PC-3 (cell line): ENCODE measurements around the gene TRAPPC8. TPM values are rescaled to one million over a fixed set of nuclear protein-coding genes. Genes with fewer than 3 reads are reported as not detected.
A peak's percentile ranks its signal among the peaks of the same experiment; 100 is the strongest.

Experiments
- ATAC-seq: fragments of 200-7000 bp; cut with Tn5 transposase; 2 replicates; pipeline ENCODE4 v1.9.1; 2020; ENCODE audit warnings: mild to moderate bottlenecking, moderate library complexity
- BruUV-seq: library from RNA; stranded (reverse); fragments of 400-500 nt; replicated peaks from 2 replicates; lab custom pipeline; 2021; lab: Mats Ljungman, UMichigan
- CTCF ChIA-PET: fragments of 300-600 bp; sonication (Branson Sonifier 250); formaldehyde crosslinking; loops from one replicate; lab custom pipeline; 2022; ENCODE audit warnings: antibody characterized with exemption; lab: Charles Lee
- POLR2A ChIA-PET: fragments of 300-600 bp; sonication (Branson Sonifier 250); formaldehyde crosslinking; loops from one replicate; lab custom pipeline; 2022; ENCODE audit warnings: antibody characterized with exemption; ENCODE audit not compliant: unreplicated experiment; lab: Charles Lee
- DNase-seq: peaks from one replicate; pipeline ENCODE4 v3.0.0-alpha.2; 2015
- H2AFZ ChIP-seq: fragments of 300-600 bp; sonication (generic); 2 replicates; pipeline ENCODE4 v1.6.0; 2016; ENCODE audit warnings: antibody characterized with exemption, low read length
- H3F3A ChIP-seq: fragments of 300-600 bp; sonication (generic); one replicate; pipeline ENCODE4 v1.6.0; 2017; ENCODE audit warnings: antibody characterized with exemption, low read length, control low read depth, mild to moderate bottlenecking; ENCODE audit not compliant: unreplicated experiment
- H3K27ac ChIP-seq: fragments of 300-600 bp; sonication (generic); 2 replicates; pipeline ENCODE4 v1.5.1; 2016; ENCODE audit warnings: mild to moderate bottlenecking, low read length
- H3K27me3 ChIP-seq: fragments of 300-600 bp; sonication (generic); 2 replicates; pipeline ENCODE4 v1.6.1; 2016; ENCODE audit warnings: low read length, mixed read lengths
- H3K36me3 ChIP-seq: fragments of 300-600 bp; sonication (generic); 2 replicates; pipeline ENCODE4 v1.6.1; 2016; ENCODE audit warnings: low read depth, mixed run types, low read length, mixed read lengths
- H3K4me1 ChIP-seq: fragments of 300-600 bp; sonication (generic); 2 replicates; pipeline ENCODE4 v1.5.1; 2016; ENCODE audit warnings: low read length; ENCODE audit not compliant: insufficient read depth
- H3K4me2 ChIP-seq: fragments of 300-600 bp; sonication (generic); 2 replicates; pipeline ENCODE4 v1.6.0; 2016; ENCODE audit warnings: low read length
- H3K4me3 ChIP-seq: fragments of 300-600 bp; sonication (generic); 2 replicates; pipeline ENCODE4 v1.5.1; 2016; ENCODE audit warnings: mild to moderate bottlenecking, low read length, mixed read lengths
- H3K79me2 ChIP-seq: fragments of 300-600 bp; sonication (generic); 2 replicates; pipeline ENCODE4 v1.6.1; 2017; ENCODE audit warnings: low read length, mixed read lengths
- H3K9ac ChIP-seq: fragments of 300-600 bp; sonication (generic); 2 replicates; pipeline ENCODE4 v1.6.0; 2016; ENCODE audit warnings: mild to moderate bottlenecking, low read length
- H3K9me2 ChIP-seq: fragments of 300-600 bp; sonication (generic); replicated peaks from 2 replicates; pipeline ENCODE4 v1.6.1; 2016; ENCODE audit warnings: mixed run types, low read length, mixed read lengths
- H3K9me3 ChIP-seq: fragments of 300-600 bp; sonication (generic); 2 replicates; pipeline ENCODE4 v1.6.1; 2016; ENCODE audit warnings: low read length, mixed read lengths
- H4K20me1 ChIP-seq: fragments of 300-600 bp; sonication (generic); 2 replicates; pipeline ENCODE4 v1.6.1; 2016; ENCODE audit warnings: low read length, mixed read lengths
- EZH2 ChIP-seq: fragments of 300-600 bp; sonication (generic); IDR thresholded peaks from one replicate; pipeline ENCODE4 v1.6.1; 2017; ENCODE audit warnings: antibody characterized with exemption, mild to moderate bottlenecking, low read length; ENCODE audit not compliant: unreplicated experiment
- EZH2phosphoT487 ChIP-seq: fragments of 300-600 bp; sonication (generic); IDR thresholded peaks from 2 replicates; pipeline ENCODE4 v1.6.1; 2018; ENCODE audit warnings: mild to moderate bottlenecking, antibody characterized with exemption, low read length, borderline replicate concordance
- intact Hi-C: fragments of 100-400 bp; cut with micrococcal nuclease; formaldehyde crosslinking; loops from 2 replicates; pipeline ENCODE4 v1.9.0; 2023
- total RNA-seq: library from RNA; depleted of rRNA; stranded (reverse); fragments of >200 nt; gene quantifications from 2 replicates; pipeline ENCODE4 v1.2.3, GENCODE V29; 2014
- TF ChIP-seq, protein P1 (sequence below): fragments of 300-600 bp; sonication (generic); conservative IDR thresholded peaks from 2 replicates; pipeline ENCODE4 v1.5.1; 2017; ENCODE audit warnings: antibody characterized with exemption, low read depth, mild to moderate bottlenecking, low read length

Gene TRAPPC8
- total RNA-seq, 1 experiment from 2014 or later, result 10.2 TPM

DNA sequence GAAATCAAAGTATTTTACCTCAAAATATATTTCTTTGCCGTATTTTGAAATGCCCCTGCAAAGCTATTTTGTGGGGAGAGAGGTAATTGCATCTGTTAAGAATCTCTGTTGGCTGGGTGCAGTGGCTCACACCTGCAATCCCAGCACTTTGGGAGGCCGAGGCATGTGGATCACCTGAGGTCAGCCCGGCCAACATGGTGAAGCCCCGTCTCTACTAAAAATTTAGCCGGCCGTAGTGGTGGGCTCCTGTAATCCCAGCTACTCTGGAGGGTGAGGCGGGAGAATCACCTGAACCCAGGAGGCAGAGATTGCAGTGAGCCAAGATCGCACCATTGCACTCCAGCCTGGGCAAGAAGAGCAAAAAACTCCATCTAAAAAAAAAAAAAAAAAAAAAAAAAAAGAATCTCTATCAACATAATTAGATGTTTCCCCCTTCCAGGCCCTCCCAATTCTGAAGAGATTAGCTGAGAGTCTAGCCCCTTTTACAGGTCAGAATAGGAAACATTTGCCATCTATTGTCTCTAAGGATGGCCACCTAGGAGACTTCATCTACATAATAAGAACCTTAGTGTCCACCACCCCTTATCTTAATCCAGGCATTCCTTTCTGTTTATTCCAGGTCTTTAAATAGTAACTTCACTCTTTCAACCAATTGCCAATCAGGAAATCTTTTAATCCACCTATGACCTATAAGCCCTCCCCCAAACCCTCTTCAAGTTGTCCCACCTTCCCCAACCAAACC lies 3.5 kb upstream of the TRAPPC8 start:
- no peaks in the 10 kb centered on the region for H3F3A ChIP-seq
- H3K9me2 ChIP-seq, result no peaks in the 10 kb centered on the region
- no peak for TF ChIP-seq EZH2phosphoT487
- TF ChIP-seq, protein P1, sequence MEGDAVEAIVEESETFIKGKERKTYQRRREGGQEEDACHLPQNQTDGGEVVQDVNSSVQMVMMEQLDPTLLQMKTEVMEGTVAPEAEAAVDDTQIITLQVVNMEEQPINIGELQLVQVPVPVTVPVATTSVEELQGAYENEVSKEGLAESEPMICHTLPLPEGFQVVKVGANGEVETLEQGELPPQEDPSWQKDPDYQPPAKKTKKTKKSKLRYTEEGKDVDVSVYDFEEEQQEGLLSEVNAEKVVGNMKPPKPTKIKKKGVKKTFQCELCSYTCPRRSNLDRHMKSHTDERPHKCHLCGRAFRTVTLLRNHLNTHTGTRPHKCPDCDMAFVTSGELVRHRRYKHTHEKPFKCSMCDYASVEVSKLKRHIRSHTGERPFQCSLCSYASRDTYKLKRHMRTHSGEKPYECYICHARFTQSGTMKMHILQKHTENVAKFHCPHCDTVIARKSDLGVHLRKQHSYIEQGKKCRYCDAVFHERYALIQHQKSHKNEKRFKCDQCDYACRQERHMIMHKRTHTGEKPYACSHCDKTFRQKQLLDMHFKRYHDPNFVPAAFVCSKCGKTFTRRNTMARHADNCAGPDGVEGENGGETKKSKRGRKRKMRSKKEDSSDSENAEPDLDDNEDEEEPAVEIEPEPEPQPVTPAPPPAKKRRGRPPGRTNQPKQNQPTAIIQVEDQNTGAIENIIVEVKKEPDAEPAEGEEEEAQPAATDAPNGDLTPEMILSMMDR, result no peak
- TF ChIP-seq EZH2, result no peak
- no peak overlapping the region for H3K9ac ChIP-seq
- intact Hi-C loops, result no loop called here
- no peak overlapping the region for H3K4me3 ChIP-seq
- no peaks in the 10 kb centered on the region for H3K27me3 ChIP-seq
- DNase-seq, result no peak
- CTCF ChIA-PET, result no interaction called here
- H3K79me2 ChIP-seq, result peaks cover 15% of the 10 kb centered on the region
- H3K36me3 ChIP-seq, result no peaks in the 10 kb centered on the region
- no peak overlapping the region for H2AFZ ChIP-seq
- H3K9me3 ChIP-seq, result no peaks in the 10 kb centered on the region
- ATAC-seq, result no peak
- no peaks in the 10 kb centered on the region for H4K20me1 ChIP-seq
- no peak overlapping the region for H3K4me2 ChIP-seq
- 0 out of 2 replicates have a peak, but pooled peaks cover 6% of the 10 kb centered on the region for H3K4me1 ChIP-seq
- H3K27ac ChIP-seq, result no peak overlapping the region
- no TSS peak for BruUV-seq
- POLR2A ChIA-PET, result no interaction called here

GRCh38 chr18:31943878-31944816 lies 1.2 kb upstream of the TRAPPC8 start:
- no TSS peak for BruUV-seq
- Histone ChIP-seq H3K4me2 (peak overlapping the region; percentile 94), H4K20me1 (no peaks in the 10 kb centered on the region), H3K9me2 (no peaks in the 10 kb centered on the region), H3K9ac (peak overlapping the region; percentile 48), H3K79me2 (peaks cover 37% of the 10 kb centered on the region), H3K4me1 (0 out of 2 replicates have a peak, but pooled peaks cover 6% of the 10 kb centered on the region), H2AFZ (peak overlapping the region; percentile 86), H3F3A (no peaks in the 10 kb centered on the region), H3K27ac (peak overlapping the region; percentile 49), H3K36me3 (no peaks in the 10 kb centered on the region), H3K4me3 (peak overlapping the region; percentile 74), H3K9me3 (no peaks in the 10 kb centered on the region), H3K27me3 (no peaks in the 10 kb centered on the region)
- DNase-seq (no peak), ATAC-seq (no peak)
- CTCF ChIA-PET, result interaction anchor here (1.4 kb wide), 1 partner anchor 128 kb away, joined by 9 read pairs; no protein-coding TSS in a partner anchor
- POLR2A ChIA-PET, result interaction anchor here (0.5 to 0.7 kb wide), 2 partner anchors 126 to 843 kb away, joined by 4 to 15 read pairs; no protein-coding TSS in a partner anchor
- TF ChIP-seq EZH2, result no peak
- intact Hi-C loops, result loop anchor here (1.0 to 5.0 kb wide), 3 partner anchors 128 to 148 kb away; no protein-coding TSS in a partner anchor

DNA sequence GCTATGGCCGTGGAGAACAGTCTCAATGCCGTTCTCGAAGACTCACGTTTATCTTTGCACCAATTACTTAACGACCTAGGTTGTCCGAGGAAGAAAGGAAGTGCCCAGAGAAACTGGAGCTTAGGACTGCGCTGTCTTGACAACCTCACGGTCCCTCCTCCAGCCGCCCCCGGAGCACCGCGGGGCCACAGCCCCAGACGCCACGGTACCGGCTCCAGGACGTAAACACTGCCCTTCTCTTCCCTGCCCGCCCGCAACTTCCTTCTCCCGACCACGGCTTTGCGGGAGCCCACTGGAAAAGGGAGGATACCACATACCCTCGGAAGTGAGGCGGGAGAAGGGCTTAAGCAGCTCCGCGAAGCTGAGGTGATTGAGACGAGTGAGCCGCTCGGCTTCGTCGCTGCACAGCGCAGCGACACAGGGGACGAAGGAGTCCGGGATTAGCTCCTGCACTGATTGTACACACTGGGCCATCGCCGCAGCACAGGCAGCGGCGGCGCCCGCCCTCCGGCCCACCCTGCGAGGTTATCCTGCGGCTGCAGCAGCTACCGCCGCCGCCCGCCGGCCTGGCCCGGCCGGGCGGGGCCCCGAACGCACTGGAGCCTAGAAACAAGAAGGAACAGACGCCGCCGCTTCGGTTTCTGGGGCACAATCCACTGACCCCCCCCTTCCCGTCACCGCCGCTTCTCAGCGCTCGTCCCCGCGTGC lies 483 bp downstream of the TRAPPC8 start:
- TF ChIP-seq EZH2 (no peak), EZH2phosphoT487 (no peak)
- TF ChIP-seq, protein P1, result no peak
- Histone ChIP-seq H3K79me2 (peaks cover 50% of the 10 kb centered on the region), H3K9me3 (no peaks in the 10 kb centered on the region), H3K36me3 (no peaks in the 10 kb centered on the region), H3K4me2 (peak overlapping the region; percentile 81), H4K20me1 (no peaks in the 10 kb centered on the region), H3K9me2 (no peaks in the 10 kb centered on the region), H3K27me3 (no peaks in the 10 kb centered on the region), H3K27ac (peak overlapping the region; percentile 64), H3F3A (no peaks in the 10 kb centered on the region), H3K4me1 (0 out of 2 replicates have a peak, but pooled peaks cover 6% of the 10 kb centered on the region), H3K4me3 (peak overlapping the region; percentile 87), H2AFZ (peak overlapping the region; percentile 67; the same call in 1 of the 2 replicates), H3K9ac (peak overlapping the region; percentile 88)
- intact Hi-C loops, result loop anchor here (2.0 to 5.0 kb wide), 2 partner anchors 130 to 142 kb away; no protein-coding TSS in a partner anchor
- ATAC-seq (peak; percentile 28), DNase-seq (no peak)
- POLR2A ChIA-PET, result no interaction called here
- BruUV-seq, result no TSS peak
- CTCF ChIA-PET, result interaction anchor here (0.7 to 1.4 kb wide), 2 partner anchors 130 to 230 kb away, joined by 3 to 9 read pairs; no protein-coding TSS in a partner anchor
